H9 (cell line): Measurements from ENCODE around the gene TMEM120B. TPM values are rescaled to one million over a fixed set of nuclear protein-coding genes. Genes with fewer than 3 reads are reported as not detected.

Source experiments
- DNase-seq: peaks from one replicate; pipeline ENCODE4 v3.0.0-alpha.2; 2017
- H2AFZ ChIP-seq: one replicate; pipeline ENCODE4 v1.6.1; 2013; ENCODE audit warnings: mild to moderate bottlenecking, low read length, control low read depth, moderate library complexity
- H2AK5ac ChIP-seq: 2 replicates; pipeline ENCODE4 v1.6.1; 2013; ENCODE audit warnings: low read length, control low read depth, mixed read lengths; ENCODE audit not compliant: insufficient read length
- H2BK120ac ChIP-seq: one replicate; pipeline ENCODE4 v1.6.1; 2013; ENCODE audit warnings: low read depth, mild to moderate bottlenecking, low read length, control low read depth, inconsistent platforms; ENCODE audit not compliant: poor library complexity, severe bottlenecking
- H2BK12ac ChIP-seq: 2 replicates; pipeline ENCODE4 v1.6.1; 2013; ENCODE audit warnings: low read length, control low read depth, mixed read lengths, low read depth; ENCODE audit not compliant: insufficient read length
- H2BK15ac ChIP-seq: 2 replicates; pipeline ENCODE4 v1.6.1; 2013; ENCODE audit warnings: low read depth, low read length, control low read depth
- H2BK20ac ChIP-seq: one replicate; pipeline ENCODE4 v1.6.1; 2013; ENCODE audit warnings: low read depth, mild to moderate bottlenecking, low read length, control low read depth, inconsistent platforms; ENCODE audit not compliant: poor library complexity, severe bottlenecking
- H2BK5ac ChIP-seq: 2 replicates; pipeline ENCODE4 v1.6.1; 2013; ENCODE audit warnings: low read length, control low read depth, mixed read lengths; ENCODE audit not compliant: insufficient read length
- H3K14ac ChIP-seq: 2 replicates; pipeline ENCODE4 v1.6.1; 2013; ENCODE audit warnings: low read length, control low read depth; ENCODE audit not compliant: insufficient read depth
- H3K18ac ChIP-seq: 2 replicates; pipeline ENCODE4 v1.6.1; 2013; ENCODE audit warnings: low read depth, mild to moderate bottlenecking, mixed read lengths, low read length, control low read depth; ENCODE audit not compliant: insufficient read length
- H3K23ac ChIP-seq: 2 replicates; pipeline ENCODE4 v1.6.1; 2013; ENCODE audit warnings: low read length, control low read depth, mixed read lengths, low read depth; ENCODE audit not compliant: insufficient read length
- H3K23me2 ChIP-seq: 2 replicates; pipeline ENCODE4 v1.6.1; 2013; ENCODE audit warnings: low read depth, mild to moderate bottlenecking, mixed read lengths, low read length, control low read depth; ENCODE audit not compliant: insufficient read length, poor library complexity, severe bottlenecking
- H3K27ac ChIP-seq: 2 replicates; pipeline ENCODE4 v1.5.1; 2013; ENCODE audit warnings: low read length, control low read depth, mixed read lengths, low read depth; ENCODE audit not compliant: insufficient read length
- H3K27me3 ChIP-seq: 2 replicates; pipeline ENCODE4 v1.6.1; 2013; ENCODE audit warnings: low read length, control low read depth, inconsistent platforms; ENCODE audit not compliant: insufficient read depth
- H3K4ac ChIP-seq: 2 replicates; pipeline ENCODE4 v1.6.1; 2013; ENCODE audit warnings: low read depth, mild to moderate bottlenecking, control low read depth, inconsistent platforms, low read length, moderate library complexity
- H3K4me1 ChIP-seq: 2 replicates; pipeline ENCODE4 v1.6.1; 2013; ENCODE audit warnings: low read length, control low read depth, inconsistent platforms; ENCODE audit not compliant: insufficient read depth
- H3K4me2 ChIP-seq: 2 replicates; pipeline ENCODE4 v1.6.1; 2013; ENCODE audit warnings: low read length, control low read depth, mixed read lengths; ENCODE audit not compliant: insufficient read length, insufficient read depth
- H3K56ac ChIP-seq: 2 replicates; pipeline ENCODE4 v1.6.1; 2013; ENCODE audit warnings: low read depth, mild to moderate bottlenecking, mixed read lengths, low read length, control low read depth; ENCODE audit not compliant: insufficient read length
- H3K79me1 ChIP-seq: 2 replicates; pipeline ENCODE4 v1.6.1; 2013; ENCODE audit warnings: low read depth, mild to moderate bottlenecking, moderate library complexity, low read length, control low read depth, inconsistent platforms; ENCODE audit not compliant: insufficient read depth, poor library complexity, severe bottlenecking
- H3K79me2 ChIP-seq: 2 replicates; pipeline ENCODE4 v1.6.1; 2013; ENCODE audit warnings: low read length, control low read depth, inconsistent platforms; ENCODE audit not compliant: insufficient read depth
- H3K9ac ChIP-seq: 2 replicates; pipeline ENCODE4 v1.6.1; 2013; ENCODE audit warnings: low read length, control low read depth, mixed read lengths; ENCODE audit not compliant: insufficient read length; ENCODE audit errors: extremely low read depth
- H3K9me3 ChIP-seq: one replicate; pipeline ENCODE4 v1.6.1; 2013; ENCODE audit warnings: low read depth, low read length, inconsistent platforms; ENCODE audit not compliant: control insufficient read depth
- H3T11ph ChIP-seq: one replicate; pipeline ENCODE4 v1.6.1; 2013; ENCODE audit warnings: mild to moderate bottlenecking, low read length, control low read depth, inconsistent platforms
- H4K20me1 ChIP-seq: one replicate; pipeline ENCODE4 v1.6.1; 2013; ENCODE audit not compliant: control insufficient read depth, insufficient read length, insufficient read depth
- H4K5ac ChIP-seq: 2 replicates; pipeline ENCODE4 v1.6.1; 2013; ENCODE audit warnings: low read depth, mild to moderate bottlenecking, mixed read lengths, low read length, control low read depth; ENCODE audit not compliant: insufficient read length
- H4K8ac ChIP-seq: replicated peaks from 2 replicates; pipeline ENCODE4 v1.6.1; 2013; ENCODE audit warnings: low read length, control low read depth, mixed read lengths, low read depth; ENCODE audit not compliant: insufficient read length
- H4K91ac ChIP-seq: 2 replicates; pipeline ENCODE4 v1.6.1; 2013; ENCODE audit warnings: low read depth, mild to moderate bottlenecking, moderate library complexity, mixed read lengths, low read length, control low read depth; ENCODE audit not compliant: insufficient read length
- H3K27ac Mint-ChIP-seq, 3 experiments: 2 replicates in 2 of 3; 3 replicates in 1 of 3; pipeline ENCODE4 v1.8.0; 2020 to 2021; ENCODE audit warnings: mixed read lengths in 3 of 3, mild to moderate bottlenecking in 1 of 3, moderate library complexity in 1 of 3
- H3K27me3 Mint-ChIP-seq: 2 replicates; pipeline ENCODE4 v1.8.0; 2021; ENCODE audit warnings: low read depth, mild to moderate bottlenecking, moderate library complexity, mixed read lengths
- H3K36me3 Mint-ChIP-seq, 3 experiments: 2 replicates in 2 of 3; 3 replicates in 1 of 3; pipeline ENCODE4 v1.8.0; 2020 to 2021; ENCODE audit warnings: low read depth in 3 of 3, mixed read lengths in 3 of 3; ENCODE audit not compliant: insufficient read depth in 1 of 3
- H3K4me1 Mint-ChIP-seq, 2 experiments: 2 replicates each; pipeline ENCODE4 v1.8.0; 2020; ENCODE audit warnings: mixed read lengths in 2 of 2
- H3K4me3 Mint-ChIP-seq, 2 experiments: 2 replicates in 1 of 2; 3 replicates in 1 of 2; pipeline ENCODE4 v1.8.0; 2020 to 2021; ENCODE audit warnings: mild to moderate bottlenecking in 2 of 2, mixed read lengths in 2 of 2, moderate library complexity in 1 of 2
- H3K9me3 Mint-ChIP-seq, 2 experiments: 2 replicates in 1 of 2; 3 replicates in 1 of 2; pipeline ENCODE4 v1.8.0; 2020; ENCODE audit warnings: mild to moderate bottlenecking in 2 of 2, mixed read lengths in 2 of 2, moderate library complexity in 1 of 2
- WGBS: extraction: QIAGEN DNeasy Blood & Tissue Kit; methylation state at CpG from one replicate; pipeline ENCODE4 v1.1.7; 2013; ENCODE audit warnings: missing lambda C conversion rate, low lambda C conversion rate, mixed read lengths; ENCODE audit not compliant: insufficient read length; ENCODE audit errors: extremely low coverage; 5-methylcytosine and 5-hydroxymethylcytosine counted together
- total RNA-seq: library from RNA; stranded (reverse); gene quantifications from 2 replicates; pipeline ENCODE4 v1.2.1, GENCODE V29; 2021
- TF ChIP-seq, protein P1 (sequence below): fragments of 200-600 bp; sonication (generic); conservative IDR thresholded peaks from 3 replicates; pipeline ENCODE4 v1.8.0; 2021; ENCODE audit warnings: antibody characterized with exemption, mild to moderate bottlenecking

The TMEM120B gene
- total RNA-seq, 1 experiment from 2014 or later = 25.8 TPM

DNA sequence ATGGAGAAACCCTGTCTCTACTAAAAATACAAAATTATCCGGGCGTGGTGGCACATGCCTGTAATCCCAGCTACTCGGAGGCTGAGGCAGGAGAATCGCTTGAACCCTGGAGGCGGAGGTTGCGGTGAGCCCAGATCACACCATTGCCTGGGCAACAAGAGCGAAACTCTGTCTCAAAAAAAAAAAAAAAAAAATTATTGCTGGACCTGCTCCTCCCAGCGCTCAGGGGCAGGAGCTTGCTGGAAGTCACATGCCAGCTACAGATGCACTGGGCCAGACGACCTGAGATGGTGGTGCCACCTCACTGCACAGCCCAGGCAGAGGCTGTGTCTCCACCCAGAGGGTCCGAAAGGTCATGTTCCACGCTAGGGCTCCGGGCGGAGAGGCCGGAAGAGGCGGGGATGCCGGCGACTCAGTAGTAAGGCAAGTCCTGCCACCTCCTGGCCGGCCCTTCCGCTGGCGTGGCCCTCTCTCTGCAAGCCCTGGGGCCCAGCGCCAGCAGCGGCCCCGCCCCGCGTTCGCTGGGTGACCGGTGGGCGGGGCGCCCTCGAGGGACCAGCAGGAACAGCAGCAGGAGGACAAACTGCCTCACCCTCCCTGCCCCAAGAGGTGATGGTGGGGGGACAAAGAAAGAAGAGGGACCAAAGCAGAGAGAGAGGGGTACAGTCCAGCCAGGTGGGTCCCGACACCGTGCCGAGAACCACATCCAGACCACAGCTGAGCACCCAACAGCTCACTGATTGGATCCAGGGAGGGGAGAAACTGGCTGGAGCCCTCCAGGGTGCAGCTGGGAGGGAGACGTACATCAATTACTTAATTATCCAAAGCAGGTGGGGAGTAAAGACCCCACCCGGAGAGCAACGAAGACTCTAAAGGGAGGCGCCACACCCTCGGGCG, 84.6 kb downstream of the TMEM120B start:
- peaks cover 29% of the 10 kb centered on the region for H3K23me2 ChIP-seq
- no peak overlapping the region for H4K5ac ChIP-seq
- H2BK15ac ChIP-seq = no peak overlapping the region
- H2BK120ac ChIP-seq = no peak overlapping the region
- peak overlapping the region; percentile 13 for H3K4me2 ChIP-seq
- Mint-ChIP-seq H3K4me1 (peaks cover 45 to 53% of the 10 kb centered on the region in 2 experiments), H3K4me3 (peak overlapping the region; percentile 60 to 71), H3K27ac (peak overlapping the region; percentile 90 to 92 (median 90); a peak in 6 of 7 replicates), H3K27me3 (peaks cover 3% of the 10 kb centered on the region), H3K9me3 (no peaks in the 10 kb centered on the region; a peak in 1 of 5 replicates), H3K36me3 (peaks cover 17 to 42% (median 31%) of the 10 kb centered on the region in 3 experiments)
- H2AK5ac ChIP-seq = no peak overlapping the region
- no peaks in the 10 kb centered on the region for H3K9me3 ChIP-seq
- H3K56ac ChIP-seq = no peak overlapping the region
- H4K8ac ChIP-seq = no peak overlapping the region
- no peak overlapping the region for H2AFZ ChIP-seq
- no peak overlapping the region for H2BK20ac ChIP-seq
- no peak overlapping the region for H3K9ac ChIP-seq
- DNase-seq = peak; percentile 98
- H4K20me1 ChIP-seq = no peaks in the 10 kb centered on the region
- no peaks in the 10 kb centered on the region for H3K79me1 ChIP-seq
- H2BK5ac ChIP-seq = no peak overlapping the region
- no peaks in the 10 kb centered on the region; the same call in 1 of the 2 replicates for H3K79me2 ChIP-seq
- no peak overlapping the region for H2BK12ac ChIP-seq
- TF ChIP-seq, protein P1, sequence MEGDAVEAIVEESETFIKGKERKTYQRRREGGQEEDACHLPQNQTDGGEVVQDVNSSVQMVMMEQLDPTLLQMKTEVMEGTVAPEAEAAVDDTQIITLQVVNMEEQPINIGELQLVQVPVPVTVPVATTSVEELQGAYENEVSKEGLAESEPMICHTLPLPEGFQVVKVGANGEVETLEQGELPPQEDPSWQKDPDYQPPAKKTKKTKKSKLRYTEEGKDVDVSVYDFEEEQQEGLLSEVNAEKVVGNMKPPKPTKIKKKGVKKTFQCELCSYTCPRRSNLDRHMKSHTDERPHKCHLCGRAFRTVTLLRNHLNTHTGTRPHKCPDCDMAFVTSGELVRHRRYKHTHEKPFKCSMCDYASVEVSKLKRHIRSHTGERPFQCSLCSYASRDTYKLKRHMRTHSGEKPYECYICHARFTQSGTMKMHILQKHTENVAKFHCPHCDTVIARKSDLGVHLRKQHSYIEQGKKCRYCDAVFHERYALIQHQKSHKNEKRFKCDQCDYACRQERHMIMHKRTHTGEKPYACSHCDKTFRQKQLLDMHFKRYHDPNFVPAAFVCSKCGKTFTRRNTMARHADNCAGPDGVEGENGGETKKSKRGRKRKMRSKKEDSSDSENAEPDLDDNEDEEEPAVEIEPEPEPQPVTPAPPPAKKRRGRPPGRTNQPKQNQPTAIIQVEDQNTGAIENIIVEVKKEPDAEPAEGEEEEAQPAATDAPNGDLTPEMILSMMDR = peak; percentile 50; the same call in 2 of the 3 replicates
- no peak overlapping the region for H3K4ac ChIP-seq
- no peak overlapping the region for H3K14ac ChIP-seq
- H3K18ac ChIP-seq = no peak overlapping the region
- H3K23ac ChIP-seq = no peak overlapping the region
- no peak overlapping the region for H4K91ac ChIP-seq
- H3K27me3 ChIP-seq = no peaks in the 10 kb centered on the region
- no peak overlapping the region for H3K27ac ChIP-seq
- peaks cover 4% of the 10 kb centered on the region; the same call in 1 of the 2 replicates for H3K4me1 ChIP-seq
- WGBS = no CpG with 5 or more reads among the region's 39 CpGs
- no peak overlapping the region for H3T11ph ChIP-seq
